HG03439 (cell line): ENCODE results near the gene SLC41A3.

Experiments
- ATAC-seq: cut with Tn5 transposase; IDR thresholded peaks from one replicate; pipeline ENCODE4 v1.9.1; 2021; ENCODE audit warnings: mild to moderate bottlenecking, moderate library complexity; ENCODE audit not compliant: unreplicated experiment

The SLC41A3 gene

DNA sequence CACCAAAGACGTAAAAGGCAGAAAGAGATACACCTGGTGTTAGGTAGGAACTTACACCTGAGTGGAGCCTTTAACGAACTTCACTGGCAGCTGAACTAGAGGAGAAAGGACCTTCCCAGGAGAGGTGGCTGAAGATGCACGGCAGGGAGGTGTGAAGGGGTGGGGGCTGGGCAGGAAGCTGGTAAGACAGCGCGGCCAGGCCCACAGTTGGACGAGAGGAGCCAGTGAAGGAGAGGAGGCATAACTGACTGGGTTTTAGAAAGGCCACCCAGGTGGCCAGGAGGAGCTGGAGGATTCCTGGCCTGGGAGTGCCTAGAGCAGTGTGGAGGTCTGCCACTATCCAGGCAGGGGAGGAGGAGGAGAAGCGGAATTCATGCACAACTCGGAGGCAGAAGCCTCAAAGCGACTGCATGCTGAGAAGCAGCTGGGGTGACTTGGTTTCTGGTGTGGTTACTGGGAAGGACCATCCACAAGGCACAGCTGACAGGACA lies 51.9 kb downstream of the SLC41A3 start:
- ATAC-seq, result no peak

GRCh38 chr3:126030455-126030854 lies 53.5 kb downstream of the SLC41A3 start:
- no peak for ATAC-seq

DNA sequence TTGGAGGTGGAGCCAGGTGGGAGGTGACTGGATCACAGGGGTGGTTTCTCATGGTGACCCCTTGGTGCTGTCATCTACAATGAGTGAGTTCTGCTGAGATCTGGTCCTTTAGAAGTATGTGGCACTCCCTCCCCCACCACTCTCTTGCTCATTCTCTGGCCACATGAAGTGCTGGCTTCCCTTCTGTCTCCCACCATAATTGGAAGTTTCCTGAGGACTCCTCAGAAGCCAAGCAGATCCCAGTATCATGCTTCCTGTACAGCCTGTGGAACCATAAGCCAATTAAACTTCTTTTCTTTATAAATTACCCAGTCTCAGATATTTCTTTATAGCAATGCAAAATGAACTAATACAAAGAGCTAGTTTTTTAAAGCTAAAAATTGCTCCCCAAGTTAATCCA lies 54.7 kb downstream of the SLC41A3 start:
- ATAC-seq, result no peak

DNA sequence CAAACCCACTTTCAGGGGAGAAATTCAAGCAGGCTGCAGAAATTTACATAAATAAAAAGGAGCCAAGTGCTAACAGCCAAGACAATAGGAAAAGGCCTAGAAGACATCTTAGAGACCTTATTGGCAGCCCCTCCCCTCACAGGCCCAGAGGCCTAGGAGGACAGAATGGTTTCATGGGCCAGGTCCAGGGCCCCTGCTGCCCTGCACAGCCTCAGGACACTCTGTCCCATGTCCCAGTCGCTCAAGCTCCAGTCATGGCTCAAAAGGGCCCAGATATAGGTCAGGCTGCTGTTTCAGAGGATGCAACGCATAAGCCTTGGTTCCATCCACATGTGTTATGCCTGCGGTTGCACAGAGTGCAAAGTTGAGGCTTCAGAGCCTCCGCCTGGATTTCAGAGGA lies 55.8 kb downstream of the SLC41A3 start:
- ATAC-seq, result no peak

GRCh38 chr3:126026761-126027160 lies 57.2 kb downstream of the SLC41A3 start:
- ATAC-seq, result no peak

GRCh38 chr3:126026277-126026751 lies 57.6 kb downstream of the SLC41A3 start:
- ATAC-seq, result no peak

DNA sequence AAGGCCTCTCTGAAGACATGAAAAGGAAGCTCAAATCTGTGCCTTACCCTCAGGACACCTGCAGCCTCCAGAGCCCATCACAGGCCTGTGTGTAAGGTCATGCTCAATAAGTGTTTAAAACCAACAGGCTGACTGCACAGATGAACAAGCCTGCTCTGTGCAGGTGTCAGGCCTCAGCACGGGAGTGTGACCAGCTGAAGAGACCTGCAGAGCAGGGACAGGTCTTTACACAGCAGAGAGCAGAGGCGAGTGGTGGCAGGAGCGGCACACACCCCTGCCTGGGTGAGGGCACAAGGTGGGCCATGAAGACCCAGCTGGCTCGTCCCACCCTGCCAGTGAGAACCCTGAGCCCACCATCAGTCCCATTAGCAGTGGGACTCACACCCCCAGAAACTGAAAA lies 58.1 kb downstream of the SLC41A3 start:
- ATAC-seq, result no peak

DNA sequence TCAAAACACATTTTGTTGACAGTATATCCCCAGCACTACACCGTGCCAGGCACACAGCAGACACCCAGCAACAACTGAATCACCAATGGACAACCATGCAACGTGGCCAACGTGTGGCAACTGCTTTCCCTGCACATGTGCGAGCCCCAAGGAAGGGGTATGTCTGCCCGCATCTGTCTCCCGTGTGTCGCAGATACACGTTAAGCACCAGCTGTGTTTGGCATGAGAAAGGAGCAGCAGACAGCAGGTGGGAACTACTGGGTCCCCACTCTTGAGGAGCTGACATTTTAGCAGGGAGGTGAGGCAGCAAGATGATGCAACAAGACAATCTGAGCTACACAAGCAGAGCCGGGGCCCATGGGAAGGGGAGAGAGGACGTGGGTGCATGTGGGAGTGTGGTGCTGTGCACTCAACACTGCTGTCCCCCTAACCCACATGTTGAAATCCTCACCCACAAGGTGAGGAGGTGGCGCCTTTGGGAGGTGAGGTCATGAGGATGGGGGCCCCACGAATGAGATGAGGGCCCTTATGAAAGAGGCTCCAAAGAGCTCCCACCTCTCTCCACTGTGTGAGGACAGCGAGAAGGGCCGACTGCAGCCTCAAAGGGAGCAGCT lies 58.7 kb downstream of the SLC41A3 start:
- ATAC-seq, result no peak

GRCh38 chr3:126024049-126024854 lies 59.7 kb downstream of the SLC41A3 start:
- no peak for ATAC-seq

DNA sequence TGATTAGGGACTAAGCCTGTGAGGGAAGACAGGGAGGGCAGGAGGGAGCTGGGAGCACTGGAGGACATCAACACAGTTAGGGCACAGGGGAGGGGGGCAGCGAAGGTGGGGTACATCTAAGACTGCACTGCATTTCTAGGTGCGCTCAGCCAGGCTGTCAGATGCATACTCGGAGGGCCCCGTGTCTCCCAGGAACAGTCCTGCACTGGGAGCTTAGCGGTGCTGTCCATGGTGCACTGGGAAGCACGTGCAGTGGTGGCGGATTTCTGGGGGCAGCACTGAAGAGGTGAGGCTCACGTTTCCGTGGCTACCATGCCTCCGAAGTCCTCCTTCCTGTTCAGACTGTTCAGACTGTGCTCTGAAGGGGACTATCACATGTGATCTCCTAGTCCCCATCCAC lies 60.5 kb downstream of the SLC41A3 start:
- ATAC-seq, result no peak

DNA sequence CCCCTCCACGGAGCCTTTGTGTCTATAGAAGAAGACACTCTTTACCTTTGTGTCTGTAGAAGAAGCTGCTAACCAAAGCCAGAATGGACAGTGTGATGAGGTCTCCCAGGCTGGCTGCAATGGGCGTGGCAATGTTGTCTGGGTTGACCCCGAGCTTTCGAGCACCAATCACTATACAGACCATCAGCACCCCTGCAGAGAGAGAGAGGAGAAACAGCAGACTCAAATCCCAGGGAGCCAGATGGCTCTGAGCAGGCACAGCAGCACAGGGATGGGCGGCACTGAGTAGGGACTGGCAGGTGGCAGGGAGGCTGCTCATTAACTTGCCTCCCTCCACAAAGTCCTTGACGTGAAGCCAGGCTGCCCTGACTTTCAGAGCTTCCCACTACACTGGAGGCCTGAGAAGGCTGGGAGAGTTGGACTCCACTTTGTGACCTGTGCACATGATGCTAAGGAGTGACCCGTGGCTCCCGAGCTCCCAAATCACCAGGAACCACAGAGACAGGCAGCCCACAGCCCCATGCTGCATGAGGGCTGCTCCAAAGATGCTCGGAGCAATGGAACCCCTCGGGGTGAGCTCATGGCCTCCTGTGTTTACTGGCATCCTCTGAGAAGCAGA lies 61.1 kb downstream of the SLC41A3 start:
- ATAC-seq, result no peak

DNA sequence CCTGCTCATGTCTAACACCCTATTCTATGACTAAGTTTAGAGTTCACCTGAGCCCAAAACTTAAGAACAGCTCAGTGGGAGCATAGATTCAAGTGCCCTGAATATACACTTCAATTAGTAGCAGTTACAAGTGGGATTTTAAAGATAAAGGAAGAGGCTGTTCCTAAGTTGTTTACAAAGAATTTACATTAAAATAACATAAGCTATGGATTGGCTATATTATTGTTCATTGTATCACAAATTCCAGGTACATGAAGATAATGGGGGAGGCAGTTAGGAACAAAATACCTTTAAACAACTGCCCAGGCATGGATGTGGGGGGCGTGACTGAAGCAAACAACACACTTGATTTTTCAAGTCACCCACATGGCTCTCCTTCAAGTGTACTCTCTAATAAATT lies 62.2 kb downstream of the SLC41A3 start:
- ATAC-seq, result no peak

- ATAC-seq, result no peak
Measured at GRCh38 chr3:126021224-126021623, 62.7 kb downstream of the SLC41A3 start.

GRCh38 chr3:126019683-126020082 lies 64.2 kb downstream of the SLC41A3 start:
- no peak for ATAC-seq

GRCh38 chr3:126018995-126019394 lies 64.9 kb downstream of the SLC41A3 start:
- ATAC-seq, result no peak

DNA sequence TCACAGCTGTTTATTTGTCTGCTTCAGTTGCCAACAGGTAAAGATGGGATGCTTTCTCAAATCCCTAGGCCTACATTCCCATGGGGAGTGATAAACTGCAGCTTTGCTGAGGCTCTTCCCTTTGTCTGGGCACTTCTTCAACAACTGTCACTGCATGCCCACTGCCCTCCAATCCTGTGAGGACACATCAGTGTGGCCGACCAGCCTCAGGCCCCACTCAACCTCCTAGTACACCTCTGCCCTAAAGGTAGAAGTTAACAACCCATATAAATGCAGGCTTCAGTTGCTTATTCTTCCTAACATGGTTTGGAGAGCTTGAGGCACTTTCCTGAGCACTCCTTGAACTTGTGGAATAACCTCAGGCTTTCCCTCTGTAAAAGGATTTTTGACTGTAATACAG lies 65.4 kb downstream of the SLC41A3 start:
- ATAC-seq, result no peak

DNA sequence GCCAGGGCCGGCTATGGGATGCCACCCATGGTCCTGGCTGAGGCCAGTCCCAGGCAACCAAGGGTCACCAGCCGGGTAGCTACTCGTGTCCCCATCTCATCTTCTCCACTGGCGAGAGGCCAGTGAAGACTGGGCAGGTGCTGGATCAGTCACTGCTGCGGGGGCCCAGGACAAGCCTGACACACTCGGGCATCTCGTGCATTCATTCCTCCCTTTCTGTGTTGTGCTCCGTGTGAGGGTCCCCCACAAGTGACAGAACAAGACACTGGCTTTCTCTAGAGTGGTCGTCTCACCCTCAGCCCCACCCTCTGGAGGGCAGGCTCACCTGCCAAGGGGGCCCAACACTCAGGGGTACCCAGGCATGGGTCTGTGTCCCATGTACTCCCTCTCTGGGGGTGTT lies 66.6 kb downstream of the SLC41A3 start:
- no peak for ATAC-seq

- no peak for ATAC-seq
Measured at GRCh38 chr3:126016616-126017015, 67.3 kb downstream of the SLC41A3 start.

DNA sequence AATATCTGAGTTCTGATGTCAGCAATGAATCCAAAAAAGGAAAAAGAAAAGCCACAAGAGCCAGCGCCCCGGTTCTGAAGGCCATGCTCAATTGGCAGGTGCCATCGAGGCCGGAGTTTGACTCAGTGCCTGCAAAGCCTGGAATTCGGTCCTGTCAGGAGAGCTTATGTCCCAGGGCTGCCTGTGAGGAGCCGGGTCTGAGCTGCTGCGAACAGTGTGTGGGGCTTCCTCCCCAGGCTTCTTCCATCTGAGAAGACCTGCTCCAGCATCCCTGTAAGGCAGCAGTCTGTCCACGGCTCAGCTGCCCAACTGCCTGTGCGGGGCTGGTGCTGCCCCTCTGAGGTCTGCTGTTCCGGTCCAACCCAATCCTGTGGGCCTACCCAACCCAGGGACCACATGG lies 68.8 kb downstream of the SLC41A3 start:
- ATAC-seq, result no peak

- no peak for ATAC-seq
Measured at GRCh38 chr3:126014252-126014651, 69.7 kb downstream of the SLC41A3 start.

- ATAC-seq, result no peak
Measured at GRCh38 chr3:126013751-126014156, 70.2 kb downstream of the SLC41A3 start.

DNA sequence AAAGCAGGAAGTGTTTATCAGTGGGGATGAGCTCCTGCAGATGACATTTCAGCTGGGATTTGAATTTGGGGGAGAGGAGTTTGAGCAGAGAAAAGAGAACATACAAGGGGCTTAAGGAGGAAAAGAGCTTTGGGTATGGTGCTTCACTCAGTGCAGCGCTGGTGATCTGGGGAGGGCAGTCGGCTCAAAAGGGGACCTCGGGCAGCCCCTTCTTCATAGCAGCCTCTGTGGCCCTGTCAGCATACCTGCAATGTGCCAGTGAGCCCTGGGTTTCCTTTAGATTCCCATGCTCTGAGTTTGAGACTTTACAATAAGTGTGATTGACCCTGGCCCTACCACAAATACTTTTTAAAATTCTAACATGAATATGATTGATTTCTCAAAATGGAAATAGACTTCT lies 74.7 kb downstream of the SLC41A3 start:
- ATAC-seq, result no peak
